NCI-H1694 treated with DMSO at 0.1 percent for 48 hours (cell line): ENCODE data around the gene KRTAP12-3.
"Not testable (repeated sequence)": the region's sequence is repeated elsewhere in the genome, so short reads cannot be mapped to it uniquely, and the experiment has no call there.

Source experiments
- DNase-seq: peaks from one replicate; lab custom pipeline; 2025; lab: John Stamatoyannopoulos, UW

The KRTAP12-3 gene

GRCh38 chr21:44685050-44685449 lies 27.3 kb downstream of the KRTAP12-3 start:
- not testable (repeated sequence) for DNase-seq

- no peak for DNase-seq
Observed at GRCh38 chr21:44686000-44686781, 28.5 kb downstream of the KRTAP12-3 start.

DNA sequence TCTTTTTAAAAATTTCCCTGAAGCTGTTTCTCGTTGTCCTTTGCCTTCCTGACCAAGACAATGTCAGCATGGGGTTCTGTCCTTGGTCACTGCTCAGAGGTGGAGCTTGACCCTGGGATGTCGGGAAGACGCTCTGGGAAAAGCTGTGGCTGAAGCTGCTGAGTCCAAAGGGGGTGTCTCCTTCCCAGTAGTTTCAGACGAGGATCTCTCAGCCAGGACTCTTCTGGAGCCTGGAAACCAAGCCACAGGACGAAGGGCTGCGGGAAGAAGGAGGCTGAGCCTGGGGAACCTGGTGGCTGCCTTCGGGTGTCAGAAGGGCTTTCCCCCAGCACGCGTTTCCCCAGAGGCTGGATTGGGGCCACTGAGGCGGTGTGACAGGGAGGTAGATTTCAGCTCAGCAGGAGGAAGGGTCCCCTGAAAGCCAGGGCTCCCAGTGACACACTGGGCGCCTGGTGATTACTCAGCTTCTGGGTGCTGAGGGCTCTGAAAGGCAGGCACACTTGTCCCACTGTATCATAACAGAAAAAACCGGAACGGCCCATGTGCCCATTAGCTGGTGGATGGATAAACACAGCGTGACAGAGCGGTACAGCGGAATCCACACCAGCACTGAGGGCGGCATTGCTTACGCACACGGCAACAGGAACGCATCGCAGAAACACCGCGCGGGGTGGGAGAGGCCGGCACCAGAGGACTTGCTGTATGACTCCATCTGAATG lies 29.3 kb downstream of the KRTAP12-3 start:
- DNase-seq, result no peak

- no peak for DNase-seq
Observed at GRCh38 chr21:44687671-44688070, 29.9 kb downstream of the KRTAP12-3 start.

GRCh38 chr21:44689740-44690139 lies 32.0 kb downstream of the KRTAP12-3 start:
- not testable (repeated sequence) for DNase-seq

DNA sequence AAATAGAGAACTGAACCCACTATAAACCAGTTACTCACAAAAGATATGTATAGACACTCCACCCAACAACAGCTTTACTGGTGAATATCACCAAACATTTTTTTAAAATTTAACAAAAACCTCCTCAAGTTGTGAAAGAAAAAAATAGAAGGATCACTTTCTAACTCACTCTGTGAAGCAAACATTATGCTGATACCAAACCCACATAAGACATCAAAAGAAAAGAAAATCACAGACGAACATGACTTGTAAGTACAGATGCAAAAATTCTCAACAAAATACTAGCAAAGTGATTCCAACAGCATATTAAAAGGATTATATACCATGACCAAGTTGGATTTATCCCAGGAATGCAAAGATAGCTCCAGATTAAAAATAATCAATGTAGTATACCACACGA lies 34.0 kb downstream of the KRTAP12-3 start:
- DNase-seq, result no peak

DNA sequence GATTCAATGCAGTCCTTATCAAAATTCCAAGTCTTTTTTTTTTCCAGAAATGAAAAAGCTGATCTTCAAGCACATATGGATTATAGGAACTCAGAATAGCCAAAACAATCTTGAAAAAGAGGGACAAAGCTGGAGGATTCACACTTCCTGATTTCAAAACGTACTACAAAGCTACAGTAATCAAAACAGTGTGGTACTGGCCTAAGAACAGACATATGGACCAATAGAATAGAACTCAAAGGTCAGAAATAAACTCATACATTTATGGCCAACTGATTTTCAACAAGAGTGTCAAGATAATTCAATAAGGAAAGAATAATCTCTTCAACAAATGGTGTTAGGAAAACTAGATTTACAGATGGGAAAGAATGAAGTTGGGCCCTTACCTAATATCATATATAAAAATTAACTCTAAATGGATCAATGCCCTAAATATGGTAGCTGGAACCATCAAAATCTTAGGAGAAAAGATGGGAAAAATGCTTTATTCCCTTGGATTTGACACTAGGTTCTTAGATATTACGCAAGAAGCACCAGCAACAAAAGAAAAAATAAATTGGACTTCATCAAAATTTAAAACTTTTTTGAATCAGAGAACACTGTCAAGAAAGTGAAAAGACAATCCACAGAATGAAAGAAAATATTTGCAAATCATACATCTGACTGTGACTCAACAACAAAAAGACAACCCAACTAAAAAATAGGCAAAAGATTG lies 35.2 kb downstream of the KRTAP12-3 start:
- no peak for DNase-seq

DNA sequence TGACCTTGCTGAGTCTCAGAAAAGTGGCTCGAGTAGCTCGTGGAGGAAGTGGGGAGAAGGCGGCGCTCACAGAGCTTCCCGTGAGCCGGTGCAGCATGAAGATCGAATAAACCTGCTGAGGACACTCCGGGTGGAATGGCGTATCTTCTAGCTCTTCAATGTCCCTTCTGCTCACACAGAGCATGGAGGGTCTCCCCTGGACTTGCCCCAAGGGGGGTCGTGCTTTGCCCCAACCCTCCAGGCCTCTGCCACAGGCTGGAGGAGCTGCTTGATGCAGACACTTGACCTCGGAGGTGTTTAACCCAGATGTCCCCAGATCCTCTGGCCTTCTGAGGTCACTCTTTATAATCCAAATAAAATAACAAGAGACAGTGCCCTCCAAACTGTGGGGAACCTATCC lies 37.0 kb downstream of the KRTAP12-3 start:
- no peak for DNase-seq

- no peak for DNase-seq
Observed at GRCh38 chr21:44695184-44695583, 37.5 kb downstream of the KRTAP12-3 start.

DNA sequence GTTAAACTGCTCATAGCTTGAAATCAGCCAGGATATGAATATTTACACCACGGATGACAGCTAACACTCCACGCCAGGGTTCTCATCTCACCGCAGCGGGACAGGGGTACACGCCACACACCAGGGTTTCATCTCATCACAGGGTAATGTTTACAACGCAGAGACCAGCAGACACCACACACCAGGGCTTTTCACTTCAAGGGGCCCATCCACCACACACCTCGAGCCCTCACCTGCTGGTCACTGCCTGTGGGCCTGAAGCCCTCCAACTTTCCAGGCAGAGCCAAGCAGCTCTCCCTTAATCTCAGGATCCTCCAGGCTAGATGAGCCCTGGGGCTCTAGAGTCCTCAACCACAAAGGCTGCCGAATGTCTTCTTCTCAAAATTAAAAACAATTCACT lies 37.9 kb downstream of the KRTAP12-3 start:
- DNase-seq, result no peak

DNA sequence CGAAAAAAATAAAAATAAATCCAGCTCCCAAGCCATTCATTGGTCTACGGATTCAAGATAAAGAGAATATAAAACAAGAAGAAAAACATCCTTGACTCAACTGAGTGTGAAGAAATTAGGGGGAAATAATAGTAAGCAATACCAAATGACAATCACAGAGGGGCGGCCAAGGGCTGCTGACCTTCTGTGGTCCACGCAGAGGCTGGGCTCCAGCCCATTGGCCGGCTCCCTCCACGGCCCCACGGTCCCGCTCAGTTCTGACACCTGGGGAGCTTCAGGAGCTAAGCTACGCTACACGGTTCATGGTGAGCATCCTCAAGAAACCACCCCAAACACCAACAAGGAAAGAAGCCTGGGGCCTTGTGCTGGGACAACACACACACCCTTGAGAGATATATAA lies 38.8 kb downstream of the KRTAP12-3 start:
- no peak for DNase-seq

- DNase-seq, result not testable (repeated sequence)
Observed at GRCh38 chr21:44697172-44697810, 39.6 kb downstream of the KRTAP12-3 start, which contains the start of gene KRTAP10-12. Gene KRTAP10-12, plus strand, starts transcription at chr21:44697172. Its CDS starts 30 bp downstream, at chr21:44697202.

- DNase-seq, result no peak
Observed at GRCh38 chr21:44697811-44698734, 40.3 kb downstream of the KRTAP12-3 start.

DNA sequence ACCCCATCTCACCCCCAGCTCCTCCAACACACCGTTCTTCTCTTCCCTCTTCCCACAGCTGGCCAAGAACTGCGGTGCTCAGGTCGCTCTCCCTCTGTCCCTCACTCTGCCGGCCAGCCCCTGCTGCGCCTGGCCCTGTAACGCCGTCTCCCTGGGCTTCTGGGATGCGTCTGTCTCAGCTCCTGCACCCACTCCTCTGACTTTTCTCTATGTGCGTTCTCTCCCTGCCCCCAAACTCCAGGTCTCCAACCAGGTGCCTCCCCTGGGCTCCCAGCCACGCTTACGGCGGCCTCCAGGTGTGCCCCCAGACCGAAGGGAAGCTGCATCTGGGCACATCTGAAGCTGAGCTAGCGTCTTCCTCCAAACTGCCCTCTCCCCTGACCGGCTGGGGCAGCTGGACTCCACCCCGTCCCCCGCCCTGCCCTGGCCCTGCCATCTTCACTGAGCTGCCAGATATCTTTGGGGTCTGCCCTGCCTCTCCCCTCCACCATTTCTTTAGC lies 41.8 kb downstream of the KRTAP12-3 start:
- DNase-seq, result no peak

GRCh38 chr21:44700101-44701022 lies 42.6 kb downstream of the KRTAP12-3 start:
- DNase-seq, result no peak

DNA sequence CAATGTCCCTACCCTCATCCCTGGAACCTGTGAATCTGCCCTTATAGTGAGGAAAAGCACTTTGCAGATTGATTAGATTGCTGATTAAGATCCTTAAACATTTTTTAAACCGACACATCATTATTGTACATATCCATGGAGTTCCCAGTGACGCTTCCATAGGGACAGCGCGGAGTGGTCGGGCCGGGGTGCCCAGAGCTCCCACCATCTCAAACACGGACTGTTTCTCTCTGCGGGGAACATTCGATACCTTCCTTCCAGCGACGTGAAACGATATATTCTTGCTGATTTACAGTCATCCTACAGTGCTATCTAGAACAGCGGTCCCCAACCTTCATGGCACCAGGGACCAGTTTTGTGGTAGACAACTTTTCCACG lies 43.3 kb downstream of the KRTAP12-3 start:
- no peak for DNase-seq

- DNase-seq, result no peak
Observed at GRCh38 chr21:44701541-44701940, 43.8 kb downstream of the KRTAP12-3 start.

DNA sequence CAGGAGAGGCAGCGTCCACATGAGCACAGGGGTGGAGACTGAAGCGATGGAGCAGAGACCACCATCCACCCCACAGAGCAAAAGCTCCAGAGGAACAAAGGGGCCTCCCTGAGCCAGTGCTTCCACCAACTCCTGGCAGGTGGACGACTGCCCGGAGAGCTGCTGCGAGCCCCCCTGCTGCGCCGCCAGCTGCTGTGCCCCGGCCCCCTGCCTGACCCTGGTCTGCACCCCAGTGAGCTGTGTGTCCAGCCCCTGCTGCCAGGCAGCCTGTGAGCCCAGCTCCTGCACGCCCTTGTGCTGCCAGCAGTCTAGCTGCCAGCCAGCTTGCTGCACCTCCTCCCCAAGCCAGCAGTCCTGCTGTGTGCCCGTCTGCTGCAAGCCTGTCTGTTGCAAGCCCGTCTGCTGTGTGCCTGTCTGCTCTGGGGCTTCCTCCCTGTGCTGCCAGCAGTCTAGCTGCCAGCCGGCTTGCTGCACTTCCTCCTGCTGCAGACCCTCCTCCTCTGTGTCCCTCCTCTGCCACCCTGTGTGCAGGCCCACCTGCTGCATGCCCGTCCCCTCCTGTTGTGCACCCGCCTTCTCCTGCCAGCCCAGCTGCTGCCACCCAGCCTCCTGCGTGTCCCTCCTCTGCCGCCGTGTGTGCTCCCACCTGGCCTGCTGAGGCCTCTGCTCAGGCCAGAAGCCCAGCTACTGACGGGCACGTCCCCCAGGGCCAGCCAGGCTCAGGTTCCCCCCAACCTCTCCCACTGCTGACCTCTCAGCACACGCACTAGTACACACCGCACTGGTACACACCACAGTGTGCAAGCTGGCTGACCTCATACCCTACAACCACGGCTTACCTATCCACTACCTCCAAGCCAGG lies 44.6 kb downstream of the KRTAP12-3 start:
- DNase-seq, result no peak
